Esophagus muscularis mucosa (tissue), 4 donors: Measurements from ENCODE around the gene ECM2. TPM values are rescaled to one million over a fixed set of nuclear protein-coding genes. Genes with fewer than 3 reads are reported as not detected.

Experiments
- DNase-seq: peaks from one replicate; pipeline ENCODE4 v3.0.0-alpha.2; 2017; ENCODE audit errors: extremely low spot score
- H3K27ac ChIP-seq, 4 donors: fragments of 200-600 bp; sonication (generic); replicated peaks in 1 of 4; 1 replicate in 3 of 4; 2 replicates in 1 of 4; pipeline ENCODE4 v1.5.1; 2016 to 2019; ENCODE audit warnings: mild to moderate bottlenecking in 1 of 4
- H3K27me3 ChIP-seq, 4 donors: fragments of 200-600 bp; sonication (generic); one replicate each; pipeline versions ENCODE4 v1.5.1 to v1.6.0; 2016 to 2019
- H3K36me3 ChIP-seq, 4 donors: fragments of 200-600 bp; sonication (generic); one replicate each; pipeline ENCODE4 v1.5.1; 2016 to 2019
- H3K4me1 ChIP-seq, 4 donors: fragments of 200-600 bp; sonication (generic); one replicate each; pipeline ENCODE4 v1.5.1; 2016 to 2019
- H3K4me3 ChIP-seq, 4 donors: fragments of 200-600 bp; sonication (generic); 1 replicate in 2 of 4; 2 replicates in 2 of 4; pipeline ENCODE4 v1.5.1; 2016 to 2019; ENCODE audit warnings: mild to moderate bottlenecking in 4 of 4, moderate library complexity in 1 of 4
- H3K9me3 ChIP-seq, 4 donors: fragments of 200-600 bp; sonication (generic); 1 replicate in 3 of 4; 2 replicates in 1 of 4; pipeline ENCODE4 v1.5.1; 2016 to 2019
- EP300 ChIP-seq: sonication (generic); formaldehyde crosslinking; IDR thresholded peaks from one replicate; pipeline ENCODE4 v1.6.1; 2017; ENCODE audit warnings: antibody characterized with exemption
- POLR2A ChIP-seq: fragments of 450-650 bp; IDR thresholded peaks from one replicate; pipeline ENCODE4 v1.6.1; 2017; ENCODE audit warnings: antibody characterized with exemption, moderate library complexity, mild to moderate bottlenecking, low read depth
- POLR2AphosphoS5 ChIP-seq, 2 donors: sonication (generic); formaldehyde crosslinking; IDR thresholded peaks; one replicate each; pipeline ENCODE4 v1.6.1; 2017; ENCODE audit warnings: antibody characterized with exemption in 2 of 2
- whole genome bisulfite sequencing: methylation state at CpG from one replicate; pipeline ENCODE4 v1.1.5; 2018; 5-methylcytosine and 5-hydroxymethylcytosine counted together
- intact Hi-C: fragments of 100-400 bp; cut with DNase I; formaldehyde crosslinking; loops from one replicate; pipeline ENCODE4 v1.15.1; 2023
- total RNA-seq, 4 donors: library from RNA; depleted of rRNA; stranded (reverse); fragments of >200 nt; gene quantifications; one replicate each; pipeline versions ENCODE4 v1.1.0 to v1.2.1, GENCODE V29; 2016
- TF ChIP-seq, protein P1 (sequence below), 3 experiments: fragments of 200-600 bp in 2 of 3; fragments of 450-650 bp in 1 of 3; sonication (generic) in 2 of 3; IDR thresholded peaks; one replicate each; pipeline ENCODE4 v1.5.1; 2017 to 2019; ENCODE audit warnings: antibody characterized with exemption in 3 of 3, mild to moderate bottlenecking in 2 of 3, moderate library complexity in 1 of 3

Gene ECM2
- total RNA-seq, 4 donors from 2014 or later, result 8.1 to 11.7 (median 9.8) TPM

DNA sequence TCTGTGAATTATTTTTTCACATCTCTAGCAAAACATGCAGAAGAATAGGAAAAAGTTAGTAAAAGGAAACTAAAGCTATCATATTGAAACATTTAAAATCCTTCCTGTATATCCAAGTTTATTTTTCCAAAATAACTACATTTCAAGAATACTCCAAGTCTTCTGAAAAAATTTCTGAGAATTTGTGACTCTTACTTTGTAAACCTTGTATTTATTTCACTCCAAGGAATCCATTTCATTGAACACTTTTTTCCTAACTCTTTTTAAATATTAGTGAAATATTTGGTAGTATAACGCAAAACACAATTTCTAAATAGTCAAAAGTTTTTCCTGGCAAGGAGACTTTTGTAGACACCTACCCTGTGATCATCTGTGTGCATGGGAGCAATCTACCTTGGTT is 19.3 kb downstream of the ECM2 start:
- Histone ChIP-seq H3K27me3 (no peaks in the 10 kb centered on the region), H3K4me3 (no peak overlapping the region), H3K27ac (no peak overlapping the region), H3K9me3 (no peaks in the 10 kb centered on the region), H3K4me1 (peaks cover 0 to 28% (median 18%) of the 10 kb centered on the region in 4 donors), H3K36me3 (no peaks in the 10 kb centered on the region)
- WGBS, result 94% methylated on average over 1 of the region's 1 CpG
- DNase-seq, result no peak
- TF ChIP-seq EP300, result no peak
- TF ChIP-seq, protein P1, sequence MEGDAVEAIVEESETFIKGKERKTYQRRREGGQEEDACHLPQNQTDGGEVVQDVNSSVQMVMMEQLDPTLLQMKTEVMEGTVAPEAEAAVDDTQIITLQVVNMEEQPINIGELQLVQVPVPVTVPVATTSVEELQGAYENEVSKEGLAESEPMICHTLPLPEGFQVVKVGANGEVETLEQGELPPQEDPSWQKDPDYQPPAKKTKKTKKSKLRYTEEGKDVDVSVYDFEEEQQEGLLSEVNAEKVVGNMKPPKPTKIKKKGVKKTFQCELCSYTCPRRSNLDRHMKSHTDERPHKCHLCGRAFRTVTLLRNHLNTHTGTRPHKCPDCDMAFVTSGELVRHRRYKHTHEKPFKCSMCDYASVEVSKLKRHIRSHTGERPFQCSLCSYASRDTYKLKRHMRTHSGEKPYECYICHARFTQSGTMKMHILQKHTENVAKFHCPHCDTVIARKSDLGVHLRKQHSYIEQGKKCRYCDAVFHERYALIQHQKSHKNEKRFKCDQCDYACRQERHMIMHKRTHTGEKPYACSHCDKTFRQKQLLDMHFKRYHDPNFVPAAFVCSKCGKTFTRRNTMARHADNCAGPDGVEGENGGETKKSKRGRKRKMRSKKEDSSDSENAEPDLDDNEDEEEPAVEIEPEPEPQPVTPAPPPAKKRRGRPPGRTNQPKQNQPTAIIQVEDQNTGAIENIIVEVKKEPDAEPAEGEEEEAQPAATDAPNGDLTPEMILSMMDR (IDR thresholded peaks at IDR 0.05), result no peak
- no peak for TF ChIP-seq POLR2AphosphoS5 (IDR thresholded peaks at IDR 0.05)
- no peak for TF ChIP-seq POLR2A
- intact Hi-C loops, result no loop called here

DNA sequence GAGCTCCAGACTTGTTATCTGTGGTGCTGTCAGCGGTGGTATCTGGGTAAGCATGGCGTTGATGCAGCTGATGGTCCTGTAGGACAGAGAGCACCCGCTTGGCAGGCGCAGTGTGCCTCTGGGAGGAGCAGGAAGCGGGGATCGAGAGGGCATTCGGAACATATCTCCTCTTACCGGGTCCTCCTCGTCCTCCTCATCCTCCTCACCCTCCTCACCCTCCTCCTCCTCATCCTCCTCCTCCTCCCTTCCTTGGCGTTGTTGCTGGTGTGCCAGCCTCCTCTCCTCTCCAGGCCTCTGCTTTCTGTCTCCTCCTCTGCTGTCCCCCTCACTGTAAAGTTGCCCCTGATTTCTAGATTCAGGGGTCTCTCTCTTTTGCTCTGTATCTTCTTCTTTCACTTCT is 21.2 kb downstream of the ECM2 start:
- intact Hi-C loops, result no loop called here
- 98% methylated on average over 10 of the region's 10 CpGs for WGBS
- TF ChIP-seq POLR2AphosphoS5 (IDR thresholded peaks at IDR 0.05) (no peak), EP300 (no peak), POLR2A (no peak)
- TF ChIP-seq, protein P1 (IDR thresholded peaks at IDR 0.05), result no peak
- peaks cover 0 to 30% (median 19%) of the 10 kb centered on the region in 4 donors for H3K4me1 ChIP-seq
- DNase-seq, result no peak
- H3K4me3 ChIP-seq, result no peak overlapping the region
- no peak overlapping the region for H3K27ac ChIP-seq
- no peaks in the 10 kb centered on the region for H3K36me3 ChIP-seq
- H3K27me3 ChIP-seq, result no peaks in the 10 kb centered on the region
- H3K9me3 ChIP-seq, result no peaks in the 10 kb centered on the region

DNA sequence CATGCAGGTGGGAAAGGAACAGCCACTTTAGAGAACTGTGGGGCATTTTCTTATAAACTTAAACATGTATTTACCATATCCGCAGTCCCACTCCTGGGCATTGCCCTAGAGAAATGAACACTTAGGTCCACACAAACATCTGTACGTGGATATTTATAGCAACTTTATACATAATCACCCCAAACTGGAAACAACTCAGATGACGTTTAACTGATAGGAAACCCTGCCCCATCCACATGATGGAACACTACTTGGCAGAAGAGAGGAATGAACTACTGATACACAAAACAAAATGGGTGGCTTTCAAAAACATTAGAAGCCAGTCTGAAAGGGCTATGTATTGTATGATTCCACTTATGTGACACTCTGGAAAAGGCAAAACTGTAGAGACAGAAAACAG is 22.4 kb downstream of the ECM2 start:
- H3K9me3 ChIP-seq, result no peaks in the 10 kb centered on the region
- WGBS, result 51% methylated on average over 3 of the region's 3 CpGs
- H3K27me3 ChIP-seq, result no peaks in the 10 kb centered on the region
- TF ChIP-seq, protein P1 (IDR thresholded peaks at IDR 0.05), result no peak
- intact Hi-C loops, result no loop called here
- DNase-seq, result no peak
- H3K4me3 ChIP-seq, result no peak overlapping the region
- no peaks in the 10 kb centered on the region for H3K36me3 ChIP-seq
- no peak overlapping the region for H3K27ac ChIP-seq
- H3K4me1 ChIP-seq, result peaks cover 0 to 39% (median 27%) of the 10 kb centered on the region in 4 donors

DNA sequence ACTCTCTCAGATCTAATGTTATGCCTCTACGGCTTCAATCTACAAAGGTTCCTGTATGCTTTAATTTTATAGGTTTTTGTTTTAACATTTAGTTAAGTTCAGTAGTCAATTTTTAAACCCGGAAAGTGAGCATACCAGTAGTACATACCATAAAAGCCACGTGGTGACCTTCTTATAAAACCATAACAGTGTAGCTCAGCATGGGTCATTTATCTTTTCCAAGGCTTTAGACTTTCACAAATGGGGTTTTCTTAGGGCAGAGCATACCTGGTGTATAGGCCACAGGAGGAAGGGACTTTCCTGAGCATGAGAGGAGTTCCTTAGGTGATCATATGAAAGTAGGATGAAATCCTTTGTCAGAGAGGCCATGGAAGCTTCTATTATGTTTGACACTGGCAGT is 23.2 kb downstream of the ECM2 start:
- Histone ChIP-seq H3K4me3 (no peak overlapping the region), H3K9me3 (no peaks in the 10 kb centered on the region), H3K27ac (no peak overlapping the region), H3K36me3 (no peaks in the 10 kb centered on the region), H3K4me1 (peaks cover 6 to 46% (median 34%) of the 10 kb centered on the region in 4 donors), H3K27me3 (no peaks in the 10 kb centered on the region)
- no peak for TF ChIP-seq EP300
- TF ChIP-seq, protein P1 (IDR thresholded peaks at IDR 0.05), result no peak
- no peak for TF ChIP-seq POLR2A
- no peak for TF ChIP-seq POLR2AphosphoS5 (IDR thresholded peaks at IDR 0.05)
- DNase-seq, result no peak
- intact Hi-C loops, result no loop called here
- 64% methylated on average over 3 of the region's 3 CpGs for WGBS

DNA sequence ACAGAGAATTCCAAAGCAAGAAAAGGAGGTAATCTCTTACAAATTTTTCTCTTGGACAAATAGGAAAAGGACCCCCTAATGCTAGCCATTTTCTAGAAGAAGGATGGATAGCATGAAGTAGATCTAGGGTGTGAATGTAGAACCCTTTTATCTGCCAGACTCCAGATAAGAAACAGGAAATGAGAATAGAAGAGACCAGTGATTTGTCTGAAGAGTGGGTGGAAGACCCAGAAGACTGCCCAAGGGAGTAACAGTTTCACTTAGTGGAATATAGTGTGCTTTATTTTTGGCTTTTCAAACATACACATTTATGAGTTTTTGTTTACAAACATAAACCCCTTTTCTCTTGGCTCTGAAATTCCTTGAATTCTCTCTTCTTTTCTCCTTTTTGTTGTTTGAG is 25.0 kb downstream of the ECM2 start:
- H3K27ac ChIP-seq, result no peak overlapping the region
- no peaks in the 10 kb centered on the region for H3K36me3 ChIP-seq
- TF ChIP-seq, protein P1 (IDR thresholded peaks at IDR 0.05), result no peak
- no peak for TF ChIP-seq POLR2AphosphoS5 (IDR thresholded peaks at IDR 0.05)
- no peak for TF ChIP-seq EP300
- TF ChIP-seq POLR2A, result no peak
- intact Hi-C loops, result no loop called here
- H3K4me3 ChIP-seq, result no peak overlapping the region
- H3K4me1 ChIP-seq, result peaks cover 10 to 62% (median 53%) of the 10 kb centered on the region in 4 donors
- no peak for DNase-seq
- no peaks in the 10 kb centered on the region for H3K9me3 ChIP-seq
- H3K27me3 ChIP-seq, result no peaks in the 10 kb centered on the region
